Mucosa of descending colon (tissue), 3 donors: Measurements from ENCODE around the gene VPS9D1. TPM values are rescaled to one million over a fixed set of nuclear protein-coding genes. Genes with fewer than 3 reads are reported as not detected.
"Not testable (repeated sequence)": the region's sequence is repeated elsewhere in the genome, so short reads cannot be mapped to it uniquely, and the experiment has no call there.

Source experiments
- ATAC-seq: fragments of 200-7000 bp; cut with Tn5 transposase; one replicate; pipeline ENCODE4 v1.9.1; 2020; ENCODE audit warnings: mild to moderate bottlenecking, moderate library complexity
- DNase-seq, 3 donors: peaks; one replicate each; pipeline ENCODE4 v3.0.0-alpha.2; 2020
- H3K36me3 ChIP-seq: fragments of 200-600 bp; one replicate; pipeline ENCODE4 v1.8.0; 2021; ENCODE audit warnings: low read depth, mild to moderate bottlenecking
- H3K4me1 ChIP-seq: fragments of 200-600 bp; one replicate; pipeline ENCODE4 v1.8.0; 2021; ENCODE audit warnings: low read depth, mild to moderate bottlenecking
- H3K4me3 ChIP-seq: fragments of 200-600 bp; one replicate; pipeline ENCODE4 v1.8.0; 2021; ENCODE audit warnings: mild to moderate bottlenecking
- H3K9me3 ChIP-seq: fragments of 200-600 bp; one replicate; pipeline ENCODE4 v1.8.0; 2021; ENCODE audit warnings: mild to moderate bottlenecking
- intact Hi-C, 2 donors: fragments of 100-400 bp; cut with DNase I in 1 of 2; cut with micrococcal nuclease in 1 of 2; formaldehyde crosslinking; loops; one replicate each; pipeline versions ENCODE4 v1.11.0 to v1.11.1; 2022; cut with DNase I, micrococcal nuclease
- total RNA-seq, 3 donors: library from RNA; stranded (reverse); fragmentation: NEBNext Ultra II Directional in 2 of 3; extraction: Animal tissue kit (Norgen Biotek cat#: 25700) in 2 of 3; gene quantifications; one replicate each; pipeline versions ENCODE4 v1.2.1 to v1.2.4, GENCODE V29; 2021 to 2023
- TF ChIP-seq, protein P1 (sequence below): fragments of 200-600 bp; IDR thresholded peaks from one replicate; pipeline ENCODE4 v1.8.0; 2022; ENCODE audit warnings: antibody characterized with exemption, mild to moderate bottlenecking
- donor health status: DM: no; HTN: no; CAD: no; lungs with moderate emphysema.
- donor health status: DM: no; HTN: no; CAD: no.
- donor health status: DM: no; HTN: yes; CAD: no.

The VPS9D1 gene
- total RNA-seq, 3 donors from 2014 or later = 15.3 to 20.6 (median 16.4) TPM

DNA sequence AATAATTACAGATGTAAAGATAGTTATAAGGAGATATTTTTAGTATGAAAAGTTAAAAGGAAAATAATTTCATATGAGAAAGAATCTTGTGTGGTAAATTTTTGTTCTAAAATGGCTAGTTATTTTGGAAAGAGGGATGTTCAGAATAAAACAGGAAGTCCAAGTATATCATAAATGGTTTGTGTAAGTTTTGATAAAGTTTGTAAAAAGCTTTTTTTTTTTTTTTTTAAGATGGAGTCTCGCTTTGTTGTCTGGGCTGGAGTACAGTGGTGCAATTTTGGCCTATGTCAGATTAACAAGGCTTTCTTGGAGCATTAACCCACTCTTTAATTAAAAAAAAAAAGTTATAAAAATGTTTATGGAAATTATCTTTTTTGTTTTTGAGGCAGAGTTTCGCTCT, 42.4 kb downstream of the VPS9D1 start:
- Histone ChIP-seq H3K4me1 (no peaks in the 10 kb centered on the region), H3K4me3 (no peak overlapping the region), H3K9me3 (peaks cover 4% of the 10 kb centered on the region), H3K36me3 (no peaks in the 10 kb centered on the region)
- intact Hi-C loops = no loop called here
- ATAC-seq = no peak
- TF ChIP-seq, protein P1, sequence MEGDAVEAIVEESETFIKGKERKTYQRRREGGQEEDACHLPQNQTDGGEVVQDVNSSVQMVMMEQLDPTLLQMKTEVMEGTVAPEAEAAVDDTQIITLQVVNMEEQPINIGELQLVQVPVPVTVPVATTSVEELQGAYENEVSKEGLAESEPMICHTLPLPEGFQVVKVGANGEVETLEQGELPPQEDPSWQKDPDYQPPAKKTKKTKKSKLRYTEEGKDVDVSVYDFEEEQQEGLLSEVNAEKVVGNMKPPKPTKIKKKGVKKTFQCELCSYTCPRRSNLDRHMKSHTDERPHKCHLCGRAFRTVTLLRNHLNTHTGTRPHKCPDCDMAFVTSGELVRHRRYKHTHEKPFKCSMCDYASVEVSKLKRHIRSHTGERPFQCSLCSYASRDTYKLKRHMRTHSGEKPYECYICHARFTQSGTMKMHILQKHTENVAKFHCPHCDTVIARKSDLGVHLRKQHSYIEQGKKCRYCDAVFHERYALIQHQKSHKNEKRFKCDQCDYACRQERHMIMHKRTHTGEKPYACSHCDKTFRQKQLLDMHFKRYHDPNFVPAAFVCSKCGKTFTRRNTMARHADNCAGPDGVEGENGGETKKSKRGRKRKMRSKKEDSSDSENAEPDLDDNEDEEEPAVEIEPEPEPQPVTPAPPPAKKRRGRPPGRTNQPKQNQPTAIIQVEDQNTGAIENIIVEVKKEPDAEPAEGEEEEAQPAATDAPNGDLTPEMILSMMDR = no peak
- DNase-seq = no peak

- intact Hi-C loops = no loop called here
- H3K4me1 ChIP-seq = no peaks in the 10 kb centered on the region
- H3K4me3 ChIP-seq = no peak overlapping the region
- ATAC-seq (no peak), DNase-seq (no peak)
- H3K9me3 ChIP-seq = no peaks in the 10 kb centered on the region
- H3K36me3 ChIP-seq = no peaks in the 10 kb centered on the region
- TF ChIP-seq, protein P1 = no peak
These were observed 48.3 kb downstream of the VPS9D1 start for GRCh38 chr16:89672177-89672941.

- H3K4me1 ChIP-seq, DNase-seq, H3K4me3 ChIP-seq, H3K36me3 ChIP-seq, intact Hi-C loops, H3K9me3 ChIP-seq, ATAC-seq: not testable (repeated sequence)
These were observed 49.1 kb downstream of the VPS9D1 start for GRCh38 chr16:89671565-89671964.

GRCh38 chr16:89670496-89671431, 49.9 kb downstream of the VPS9D1 start:
- no peaks in the 10 kb centered on the region for H3K36me3 ChIP-seq
- intact Hi-C loops = no loop called here
- TF ChIP-seq, protein P1 = no peak
- no peak for DNase-seq
- no peak overlapping the region for H3K4me3 ChIP-seq
- no peaks in the 10 kb centered on the region for H3K4me1 ChIP-seq
- peak; percentile 37 for ATAC-seq
- peaks cover 5% of the 10 kb centered on the region for H3K9me3 ChIP-seq

DNA sequence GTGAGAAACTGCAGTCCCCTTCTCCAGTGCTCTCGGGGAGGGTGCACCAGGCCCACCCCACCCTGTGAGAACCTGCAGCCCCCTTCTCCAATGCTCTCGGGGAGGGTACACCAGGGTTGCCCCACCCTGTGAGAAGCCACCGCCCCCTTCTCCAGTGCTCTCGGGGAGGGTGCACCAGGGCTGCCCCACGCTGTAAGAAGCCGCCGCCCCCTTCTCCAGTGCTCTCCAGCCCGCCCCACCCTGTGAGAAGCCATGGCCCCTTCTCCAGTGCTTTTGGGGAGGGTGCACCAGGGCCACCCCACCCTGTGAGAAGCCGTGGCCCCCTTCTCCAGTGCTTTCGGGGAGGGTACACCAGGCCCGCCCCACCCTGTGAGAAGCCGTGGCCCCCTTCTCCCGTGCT, 50.9 kb downstream of the VPS9D1 start:
- H3K9me3 ChIP-seq = peaks cover 5% of the 10 kb centered on the region
- H3K4me1 ChIP-seq = no peaks in the 10 kb centered on the region
- TF ChIP-seq, protein P1 = no peak
- DNase-seq = no peak
- H3K36me3 ChIP-seq = no peaks in the 10 kb centered on the region
- no peak overlapping the region for H3K4me3 ChIP-seq
- intact Hi-C loops = no loop called here
- ATAC-seq = no peak

GRCh38 chr16:89668790-89669158, 51.9 kb downstream of the VPS9D1 start:
- intact Hi-C loops = no loop called here
- TF ChIP-seq, protein P1 = no peak
- no peak overlapping the region for H3K4me3 ChIP-seq
- DNase-seq = no peak
- no peak for ATAC-seq
- H3K4me1 ChIP-seq = no peaks in the 10 kb centered on the region
- H3K36me3 ChIP-seq = no peaks in the 10 kb centered on the region
- peaks cover 5% of the 10 kb centered on the region for H3K9me3 ChIP-seq
